Measurements from ENCODE around the gene MAPK8IP3.

The MAPK8IP3 gene, protein sequence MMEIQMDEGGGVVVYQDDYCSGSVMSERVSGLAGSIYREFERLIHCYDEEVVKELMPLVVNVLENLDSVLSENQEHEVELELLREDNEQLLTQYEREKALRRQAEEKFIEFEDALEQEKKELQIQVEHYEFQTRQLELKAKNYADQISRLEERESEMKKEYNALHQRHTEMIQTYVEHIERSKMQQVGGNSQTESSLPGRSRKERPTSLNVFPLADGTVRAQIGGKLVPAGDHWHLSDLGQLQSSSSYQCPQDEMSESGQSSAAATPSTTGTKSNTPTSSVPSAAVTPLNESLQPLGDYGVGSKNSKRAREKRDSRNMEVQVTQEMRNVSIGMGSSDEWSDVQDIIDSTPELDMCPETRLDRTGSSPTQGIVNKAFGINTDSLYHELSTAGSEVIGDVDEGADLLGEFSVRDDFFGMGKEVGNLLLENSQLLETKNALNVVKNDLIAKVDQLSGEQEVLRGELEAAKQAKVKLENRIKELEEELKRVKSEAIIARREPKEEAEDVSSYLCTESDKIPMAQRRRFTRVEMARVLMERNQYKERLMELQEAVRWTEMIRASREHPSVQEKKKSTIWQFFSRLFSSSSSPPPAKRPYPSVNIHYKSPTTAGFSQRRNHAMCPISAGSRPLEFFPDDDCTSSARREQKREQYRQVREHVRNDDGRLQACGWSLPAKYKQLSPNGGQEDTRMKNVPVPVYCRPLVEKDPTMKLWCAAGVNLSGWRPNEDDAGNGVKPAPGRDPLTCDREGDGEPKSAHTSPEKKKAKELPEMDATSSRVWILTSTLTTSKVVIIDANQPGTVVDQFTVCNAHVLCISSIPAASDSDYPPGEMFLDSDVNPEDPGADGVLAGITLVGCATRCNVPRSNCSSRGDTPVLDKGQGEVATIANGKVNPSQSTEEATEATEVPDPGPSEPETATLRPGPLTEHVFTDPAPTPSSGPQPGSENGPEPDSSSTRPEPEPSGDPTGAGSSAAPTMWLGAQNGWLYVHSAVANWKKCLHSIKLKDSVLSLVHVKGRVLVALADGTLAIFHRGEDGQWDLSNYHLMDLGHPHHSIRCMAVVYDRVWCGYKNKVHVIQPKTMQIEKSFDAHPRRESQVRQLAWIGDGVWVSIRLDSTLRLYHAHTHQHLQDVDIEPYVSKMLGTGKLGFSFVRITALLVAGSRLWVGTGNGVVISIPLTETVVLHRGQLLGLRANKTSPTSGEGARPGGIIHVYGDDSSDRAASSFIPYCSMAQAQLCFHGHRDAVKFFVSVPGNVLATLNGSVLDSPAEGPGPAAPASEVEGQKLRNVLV (N-terminal part only)

DNA sequence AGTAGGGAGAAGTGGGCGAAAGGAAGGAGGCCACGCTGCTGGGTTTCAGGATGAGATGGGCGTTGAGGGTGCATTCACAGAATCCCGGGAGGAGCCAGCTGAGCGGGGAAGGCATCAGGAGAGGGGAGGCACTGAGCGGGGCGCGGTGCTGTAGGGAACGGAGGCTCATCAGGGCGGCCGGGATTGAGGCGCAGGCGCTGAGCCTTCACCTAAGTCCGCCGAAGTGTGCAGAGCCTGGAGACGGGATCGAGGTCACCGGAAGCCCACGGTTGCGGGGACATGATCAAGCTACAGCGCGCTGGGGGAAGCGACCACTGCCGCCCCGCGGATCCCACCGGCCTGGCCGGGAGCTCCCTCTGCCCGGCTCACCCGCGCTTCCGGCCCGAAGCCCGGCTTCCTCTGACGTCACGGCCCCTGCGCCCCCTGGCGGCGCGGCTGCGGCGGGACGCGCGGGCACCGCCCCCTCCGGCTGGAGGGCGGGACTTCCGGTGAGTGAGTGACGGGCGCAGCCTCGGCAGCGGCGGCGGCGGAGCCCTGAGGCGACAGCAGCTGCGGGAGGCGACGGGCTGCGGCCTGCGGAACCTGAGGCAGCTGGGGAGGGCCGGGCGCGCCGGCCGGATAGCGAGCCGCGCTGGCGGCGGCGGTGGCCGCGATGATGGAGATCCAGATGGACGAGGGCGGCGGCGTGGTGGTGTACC, at the start of gene MAPK8IP3:
Gene MAPK8IP3, plus strand, starts transcription at position 508 of the 698 bp plus-strand sequence. Its CDS starts 145 bp downstream, at position 653.
- TF ChIP-seq, protein P1, sequence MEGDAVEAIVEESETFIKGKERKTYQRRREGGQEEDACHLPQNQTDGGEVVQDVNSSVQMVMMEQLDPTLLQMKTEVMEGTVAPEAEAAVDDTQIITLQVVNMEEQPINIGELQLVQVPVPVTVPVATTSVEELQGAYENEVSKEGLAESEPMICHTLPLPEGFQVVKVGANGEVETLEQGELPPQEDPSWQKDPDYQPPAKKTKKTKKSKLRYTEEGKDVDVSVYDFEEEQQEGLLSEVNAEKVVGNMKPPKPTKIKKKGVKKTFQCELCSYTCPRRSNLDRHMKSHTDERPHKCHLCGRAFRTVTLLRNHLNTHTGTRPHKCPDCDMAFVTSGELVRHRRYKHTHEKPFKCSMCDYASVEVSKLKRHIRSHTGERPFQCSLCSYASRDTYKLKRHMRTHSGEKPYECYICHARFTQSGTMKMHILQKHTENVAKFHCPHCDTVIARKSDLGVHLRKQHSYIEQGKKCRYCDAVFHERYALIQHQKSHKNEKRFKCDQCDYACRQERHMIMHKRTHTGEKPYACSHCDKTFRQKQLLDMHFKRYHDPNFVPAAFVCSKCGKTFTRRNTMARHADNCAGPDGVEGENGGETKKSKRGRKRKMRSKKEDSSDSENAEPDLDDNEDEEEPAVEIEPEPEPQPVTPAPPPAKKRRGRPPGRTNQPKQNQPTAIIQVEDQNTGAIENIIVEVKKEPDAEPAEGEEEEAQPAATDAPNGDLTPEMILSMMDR (IDR thresholded peaks at IDR 0.05; ENCODE audit: low read depth, low read length), result peak; percentile 43
- DNase-seq (ENCODE audit: extremely low read depth, low read depth), result peak; percentile 71

DNA sequence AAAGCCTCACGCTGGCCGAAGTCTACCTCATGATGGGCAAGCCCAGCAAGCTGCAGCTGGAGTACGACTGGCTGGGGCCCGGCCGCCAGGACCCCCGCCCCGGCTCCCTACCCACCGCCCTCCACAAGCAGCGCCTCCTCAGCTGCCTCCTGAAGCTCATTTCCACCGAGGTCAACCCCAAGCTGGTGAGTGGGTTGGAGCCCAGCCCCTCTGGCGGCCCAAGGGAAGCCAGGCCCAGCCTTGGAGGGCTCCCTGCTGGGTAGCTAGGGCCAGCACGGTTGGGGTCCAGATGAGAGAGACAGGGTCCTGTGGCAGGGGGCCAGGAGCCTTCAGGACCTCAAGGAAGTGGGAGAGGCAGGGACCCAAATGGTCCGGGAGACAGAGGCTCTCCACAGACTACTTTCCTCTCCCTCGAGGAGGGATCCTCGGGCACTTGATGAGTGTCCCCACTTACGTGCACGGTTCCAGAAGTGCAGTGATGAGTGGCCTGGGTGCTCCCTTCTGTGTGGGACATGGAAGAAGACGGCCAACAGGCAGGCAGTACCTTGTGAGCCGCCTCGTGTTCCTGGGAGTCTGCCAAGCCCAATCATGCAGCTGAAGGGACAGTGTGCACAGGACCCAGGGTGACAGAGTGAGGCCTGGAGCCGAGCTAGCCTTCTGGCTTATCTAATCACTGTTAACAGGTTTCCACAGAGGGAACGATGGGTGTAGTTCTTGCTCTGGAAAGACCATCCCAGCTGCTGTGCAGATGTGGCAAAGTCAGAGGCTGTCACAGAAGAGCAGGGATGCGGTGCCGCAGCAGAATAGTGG, 49.0 kb upstream of the MAPK8IP3 start:
- no peak for DNase-seq (ENCODE audit: extremely low read depth, low read depth)
- TF ChIP-seq, protein P1 (IDR thresholded peaks at IDR 0.05; ENCODE audit: low read depth, low read length), result no peak

DNA sequence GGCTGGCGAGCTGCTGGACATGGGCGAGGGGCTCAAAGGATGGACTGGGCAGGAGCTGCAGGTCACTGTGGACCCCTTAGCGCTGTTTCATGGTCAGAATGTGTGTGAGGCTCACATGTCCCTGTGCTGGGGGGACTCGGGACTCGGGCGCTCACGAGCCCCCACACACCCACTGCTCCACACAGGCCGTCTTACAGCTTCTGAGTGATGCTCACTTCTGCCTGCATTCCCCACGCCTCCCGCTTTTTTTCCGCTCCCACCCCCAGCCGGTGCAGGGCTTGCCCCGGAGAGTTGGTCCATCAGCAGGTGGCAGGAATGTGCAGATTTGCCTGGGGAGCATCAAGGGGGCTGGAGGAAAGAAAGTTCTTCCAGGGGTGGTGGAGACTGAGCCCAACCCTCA, 48.2 kb upstream of the MAPK8IP3 start:
- TF ChIP-seq, protein P1 (IDR thresholded peaks at IDR 0.05; ENCODE audit: low read depth, low read length), result no peak

DNA sequence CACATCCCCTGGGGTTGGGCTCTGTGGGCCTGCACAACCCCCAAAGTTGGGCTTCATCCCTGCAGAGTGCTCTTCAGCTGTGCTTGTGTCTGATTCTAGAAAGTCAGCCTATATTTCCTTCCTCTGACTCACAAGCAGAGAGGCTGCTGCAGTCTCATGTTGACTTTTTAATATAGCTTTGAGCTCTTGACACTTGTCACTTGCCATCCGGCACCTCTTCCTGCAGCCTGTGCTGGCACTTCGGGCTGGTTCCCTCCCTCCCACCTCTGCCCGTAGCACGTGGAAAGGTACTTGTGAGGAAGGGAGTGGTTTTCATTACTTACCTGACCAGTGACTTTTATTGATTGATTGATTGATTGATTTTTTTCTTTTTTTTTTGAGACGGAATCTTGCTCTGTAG, 47.0 kb upstream of the MAPK8IP3 start:
- DNase-seq (ENCODE audit: extremely low read depth, low read depth), result no peak
- TF ChIP-seq, protein P1 (IDR thresholded peaks at IDR 0.05; ENCODE audit: low read depth, low read length), result no peak

More for the DNA sequence above, 48.2 kb upstream of the MAPK8IP3 start:
- no peak for DNase-seq (ENCODE audit: extremely low read depth, low read depth)

DNA sequence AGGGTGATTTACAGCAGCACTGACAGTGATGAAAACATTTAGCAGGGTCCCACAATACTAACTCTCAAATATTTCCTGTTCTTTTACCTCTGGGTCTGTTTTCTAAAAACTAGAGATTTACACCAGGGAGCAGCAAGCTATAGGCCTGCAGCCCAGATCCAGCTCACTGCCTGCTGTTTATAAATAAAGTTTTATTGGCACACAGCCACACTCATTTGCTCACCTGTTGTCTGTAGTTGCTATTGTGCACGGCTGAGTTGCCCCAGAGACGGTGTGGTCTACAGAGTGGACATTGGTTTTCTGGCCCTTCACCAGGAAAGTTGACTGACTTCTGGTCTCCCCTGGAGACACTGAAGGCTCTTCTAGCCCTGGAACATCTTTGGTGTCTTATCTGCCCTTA, 44.2 kb upstream of the MAPK8IP3 start:
- TF ChIP-seq, protein P1 (IDR thresholded peaks at IDR 0.05; ENCODE audit: low read depth, low read length), result no peak
- DNase-seq (ENCODE audit: extremely low read depth, low read depth), result no peak

DNA sequence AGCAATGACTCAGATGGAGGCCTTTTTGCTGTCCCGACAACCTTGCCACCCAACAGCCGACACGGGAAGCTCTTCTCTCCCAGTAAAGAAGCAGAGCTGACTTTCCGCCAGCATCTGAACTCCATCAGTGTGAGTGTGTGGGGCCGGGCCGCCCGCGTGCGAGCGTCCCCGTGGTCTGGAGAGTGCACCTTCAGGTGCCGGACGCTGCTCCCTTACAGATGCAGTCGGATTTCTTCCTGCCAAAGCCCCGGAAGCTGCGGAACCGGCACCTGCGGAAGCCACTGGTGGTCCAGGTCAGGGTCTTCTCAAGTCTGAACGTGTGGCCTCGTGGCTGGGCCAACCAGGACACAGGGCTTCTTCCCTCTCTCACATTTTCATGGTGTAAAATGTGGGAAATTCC, 43.5 kb upstream of the MAPK8IP3 start:
- no peak for DNase-seq (ENCODE audit: extremely low read depth, low read depth)
- TF ChIP-seq, protein P1 (IDR thresholded peaks at IDR 0.05; ENCODE audit: low read depth, low read length), result no peak

All from AG09319 (cell line).